ENCODE results near the gene CCDC17. TPM values are rescaled to one million over a fixed set of nuclear protein-coding genes. Genes with fewer than 3 reads are reported as not detected.

CCDC17 gene
- total RNA-seq = 2.0 and 2.2 TPM in 2 replicates

GRCh38 chr1:45623972-45624371 is at the start of gene CCDC17:
CCDC17 (minus strand) TSS chr1:45624054; CDS start chr1:45623909, 145 bp downstream.

DNA sequence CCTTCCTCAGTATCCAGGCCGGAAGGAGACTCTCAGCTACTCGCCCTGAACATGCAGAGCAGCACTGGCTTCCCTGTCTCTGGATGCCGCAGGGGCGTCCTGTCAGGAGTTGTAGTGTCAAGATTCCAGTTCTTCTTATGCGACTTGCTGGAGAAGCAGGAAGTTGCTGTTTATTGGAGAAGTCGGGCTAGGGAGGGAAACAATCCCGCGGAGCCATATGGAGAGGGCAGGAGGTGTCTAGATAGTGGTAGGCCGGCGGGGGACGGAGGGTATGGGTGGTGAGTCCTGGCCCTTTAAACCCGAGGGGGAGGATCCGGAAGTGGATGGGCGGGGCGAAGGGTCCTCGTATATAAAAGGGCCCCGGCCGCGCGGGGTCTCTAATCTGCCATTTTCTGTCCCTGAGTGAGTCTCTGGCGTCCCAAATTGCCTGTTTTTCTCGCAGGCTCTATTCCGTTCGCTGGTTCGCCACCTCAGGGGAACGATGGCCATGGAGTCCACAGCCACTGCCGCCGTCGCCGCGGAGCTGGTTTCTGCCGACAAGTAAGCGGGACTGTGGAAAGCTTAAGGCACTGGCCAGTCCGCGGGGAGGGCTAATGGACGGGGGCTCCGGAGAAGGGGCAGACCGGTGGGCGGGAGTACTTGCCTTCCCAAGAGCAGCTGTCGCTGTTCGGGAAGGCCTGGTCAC is 40.0 kb downstream of the CCDC17 start, which contains the start of gene NASP:
TSS of gene NASP (plus strand) at position 376 of the 685 bp plus-strand sequence. CDS start at position 482, 106 bp downstream.

Small RNA genes lying within 50 kb of the gene (small RNA-seq; reads per million reads assigned to genes)
- gene AL355480.1 = not detected
- gene AL355480.2 = not detected
- gene AL355480.3 = not detected
- gene AL355480.4 = not detected

Other genes with a start within 250 kb of the CCDC17 start
- gene TESK2, start 132.9 kb downstream of the CCDC17 start, total RNA-seq = 2.2 and 2.3 TPM in 2 replicates
- gene CCDC163, start 124.0 kb downstream of the CCDC17 start, total RNA-seq = 1.1 and 1.3 TPM in 2 replicates
- 2.7 and 3.3 TPM in 2 replicates for gene MMACHC, start 123.8 kb downstream of the CCDC17 start, total RNA-seq
- 398 and 548 TPM in 2 replicates for gene PRDX1, start 102.2 kb downstream of the CCDC17 start, total RNA-seq
- 134 and 135 TPM in 2 replicates for gene AKR1A1, start 73.2 kb downstream of the CCDC17 start, total RNA-seq
- 53.9 and 59.7 TPM in 2 replicates for gene NASP, start 40.0 kb downstream of the CCDC17 start, total RNA-seq
- 111 and 128 TPM in 2 replicates for gene GPBP1L1, start 62.5 kb upstream of the CCDC17 start, total RNA-seq
- 23.7 and 28.7 TPM in 2 replicates for gene TMEM69, start 64.1 kb upstream of the CCDC17 start, total RNA-seq
- gene IPP, start 126.6 kb upstream of the CCDC17 start, total RNA-seq = 4.9 and 5.2 TPM in 2 replicates
- 26.8 and 27.4 TPM in 2 replicates for gene MAST2, start 179.6 kb upstream of the CCDC17 start, total RNA-seq